AG10803 (cell line): Measurements from ENCODE around the gene LAGE3.
A peak's percentile ranks its signal among the peaks of the same experiment; 100 is the strongest.

Experiments used
- DNase-seq: peaks from one replicate; pipeline ENCODE4 v3.0.0; 2010; ENCODE audit warnings: low read depth
- H3K4me3 ChIP-seq: 2 replicates; pipeline ENCODE4 v1.5.1; 2011; ENCODE audit warnings: mild to moderate bottlenecking, low read length, control low read depth
- CTCF ChIP-seq: conservative IDR thresholded peaks from 2 replicates; pipeline ENCODE4 v1.5.1; 2011; ENCODE audit warnings: mild to moderate bottlenecking, low read length, control low read depth, inconsistent platforms

The LAGE3 gene

DNA sequence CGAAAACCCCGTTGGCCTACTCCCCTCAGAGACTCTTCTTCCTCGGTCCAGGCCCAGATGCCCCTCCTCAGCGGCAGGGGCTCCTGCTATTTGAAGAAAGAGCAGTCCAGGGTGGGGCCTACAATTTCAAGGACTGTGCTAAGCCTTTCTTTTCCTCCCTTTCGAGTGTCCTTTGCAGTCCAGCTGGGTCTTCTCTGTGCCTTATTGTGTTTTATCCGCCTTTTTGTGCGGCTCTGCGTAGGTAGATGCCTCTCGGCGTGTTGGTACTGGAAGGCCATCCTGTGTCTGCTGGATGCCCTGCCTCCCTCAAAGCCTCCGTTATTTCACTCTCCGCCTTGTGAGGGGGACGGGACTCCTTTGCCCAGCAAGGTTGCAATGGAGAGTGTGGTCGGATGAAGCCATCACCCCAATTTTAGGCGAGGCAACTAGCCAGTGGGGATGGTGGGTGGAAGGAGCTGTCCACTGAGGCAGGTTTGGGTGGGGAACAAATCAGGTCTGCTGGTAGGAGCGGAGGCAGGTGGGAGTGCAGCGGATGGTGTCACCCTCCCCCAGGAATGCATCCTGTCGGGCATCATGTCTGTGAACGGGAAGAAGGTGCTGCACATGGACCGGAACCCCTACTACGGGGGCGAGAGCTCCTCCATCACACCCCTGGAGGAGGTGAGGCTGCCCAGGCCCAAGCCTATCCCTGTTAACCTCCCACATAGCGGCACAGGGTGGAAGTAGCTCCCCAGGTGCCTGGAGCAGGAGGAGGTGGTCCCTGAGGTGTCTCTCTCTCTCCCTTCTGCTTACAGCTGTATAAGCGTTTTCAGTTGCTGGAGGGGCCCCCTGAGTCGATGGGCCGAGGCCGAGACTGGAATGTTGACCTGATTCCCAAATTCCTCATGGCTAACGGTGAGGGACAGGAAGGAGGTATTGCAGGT, 40.8 kb downstream of the LAGE3 start:
- H3K4me3 ChIP-seq: peak overlapping the region; percentile 71
- TF ChIP-seq CTCF: no peak
- no peak for DNase-seq

GRCh38 chrX:154436983-154437752, 41.9 kb downstream of the LAGE3 start, which contains the start of gene GDI1:
TSS of gene GDI1 (plus strand) at chrX:154437154. CDS start at chrX:154437255, 101 bp downstream.
- H3K4me3 ChIP-seq: peak within 1 kb of the TSS; percentile 71
- peak; percentile 62 for DNase-seq
- TF ChIP-seq CTCF: no peak

DNA sequence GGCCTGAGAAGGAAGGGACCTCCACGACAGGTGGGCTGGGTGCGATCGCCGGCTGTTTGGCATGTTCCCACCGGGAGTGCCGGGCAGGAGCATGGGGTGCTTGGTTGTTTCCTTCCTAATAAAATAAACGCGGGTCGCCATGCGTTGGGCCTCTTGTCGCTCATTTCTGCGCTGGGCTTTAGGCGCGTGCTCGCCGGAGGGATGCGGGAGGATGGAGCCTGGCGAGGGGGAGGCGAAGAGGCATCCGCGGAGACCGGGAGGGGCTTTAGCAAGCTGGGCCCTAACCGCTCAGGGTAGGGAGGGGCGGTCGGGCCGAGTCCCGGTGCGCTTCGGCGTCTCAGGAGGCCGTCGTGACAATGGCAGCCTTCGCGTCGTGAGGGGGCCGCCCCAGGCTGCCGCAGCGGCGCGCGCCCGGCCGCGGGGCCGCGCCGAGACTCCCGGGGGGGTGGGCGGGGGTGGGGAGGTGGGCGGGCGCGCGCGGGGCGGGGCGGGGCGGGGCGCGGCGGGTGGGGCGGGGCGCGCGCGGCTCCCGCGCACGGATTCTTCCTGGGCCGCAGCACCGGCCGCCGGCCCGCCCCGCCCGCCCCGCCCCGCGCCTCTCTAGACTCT, 42.6 kb downstream of the LAGE3 start:
- DNase-seq: peak; percentile 35
- no peak for TF ChIP-seq CTCF
- peak overlapping the region; percentile 42 for H3K4me3 ChIP-seq

GRCh38 chrX:154435171-154435733, 43.8 kb downstream of the LAGE3 start:
- no peak for TF ChIP-seq CTCF
- no peak overlapping the region for H3K4me3 ChIP-seq
- no peak for DNase-seq

DNA sequence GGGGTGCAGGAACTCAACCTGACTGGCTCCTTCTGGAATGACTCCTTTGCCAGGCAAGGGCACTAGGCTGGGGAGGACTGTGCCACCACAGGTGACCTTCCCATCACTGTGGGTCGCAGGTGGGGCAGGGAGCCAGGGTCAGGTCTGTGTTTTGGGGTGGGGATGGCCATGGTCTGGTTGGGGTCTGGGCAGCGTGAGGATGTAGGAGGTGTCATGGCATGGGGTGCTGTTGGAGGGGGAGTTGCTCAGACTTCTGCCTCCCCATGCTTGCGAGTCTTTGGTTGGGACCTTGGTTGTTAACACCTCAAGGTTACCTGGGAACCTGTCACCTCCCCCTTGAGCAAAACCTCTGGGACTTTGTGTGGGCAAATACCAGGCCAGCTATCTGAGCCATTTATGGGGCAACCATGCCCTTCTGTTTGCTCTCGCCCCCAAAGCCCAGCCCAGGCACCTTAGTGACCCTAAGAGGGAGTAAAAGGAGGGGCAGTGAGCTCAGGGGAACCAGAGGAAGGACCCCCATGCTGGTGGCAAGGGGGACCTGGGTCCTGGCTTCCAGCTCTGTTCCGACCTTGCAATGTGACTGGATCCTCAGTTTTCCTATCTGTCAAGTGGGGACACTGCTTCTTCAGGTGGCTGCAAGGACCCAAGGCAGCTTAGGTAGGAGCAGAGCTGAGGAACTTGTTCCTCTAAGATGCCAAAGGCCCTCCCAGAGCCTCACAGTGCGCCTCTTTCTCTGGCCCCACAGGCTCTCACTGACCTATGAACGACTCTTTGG, 44.5 kb downstream of the LAGE3 start:
- DNase-seq: no peak
- no peak for TF ChIP-seq CTCF
- no peak overlapping the region for H3K4me3 ChIP-seq

- no peak for TF ChIP-seq CTCF
- DNase-seq: no peak
- H3K4me3 ChIP-seq: no peak overlapping the region
Measured at GRCh38 chrX:154433605-154434004, 45.5 kb downstream of the LAGE3 start.
